BE2C (cell line): ENCODE results near the gene PAMR1.

Experiments used
- DNase-seq: peaks from one replicate; pipeline ENCODE4 v3.0.0-alpha.2; 2020
- H3K27me3 ChIP-seq: fragments of 250-450 bp; sonication (Bioruptor Pico); 2 replicates; pipeline ENCODE4 v1.5.1; 2020; ENCODE audit warnings: mild to moderate bottlenecking
- H3K36me3 ChIP-seq: fragments of 250-450 bp; sonication (Bioruptor Pico); 2 replicates; pipeline ENCODE4 v1.5.1; 2020; ENCODE audit warnings: mild to moderate bottlenecking
- H3K4me1 ChIP-seq: fragments of 250-450 bp; sonication (Bioruptor Pico); 2 replicates; pipeline ENCODE4 v1.5.1; 2020
- H3K4me3 ChIP-seq: 2 replicates; pipeline ENCODE4 v1.5.1; 2011; ENCODE audit warnings: low read depth, low read length
- H3K9me3 ChIP-seq: fragments of 250-450 bp; sonication (Bioruptor Pico); 2 replicates; pipeline ENCODE4 v1.5.1; 2020
- TF ChIP-seq, protein P1 (sequence below): IDR thresholded peaks from 2 replicates; pipeline ENCODE4 v1.5.1; 2012; ENCODE audit warnings: mild to moderate bottlenecking, low read depth, low read length

PAMR1 gene

DNA sequence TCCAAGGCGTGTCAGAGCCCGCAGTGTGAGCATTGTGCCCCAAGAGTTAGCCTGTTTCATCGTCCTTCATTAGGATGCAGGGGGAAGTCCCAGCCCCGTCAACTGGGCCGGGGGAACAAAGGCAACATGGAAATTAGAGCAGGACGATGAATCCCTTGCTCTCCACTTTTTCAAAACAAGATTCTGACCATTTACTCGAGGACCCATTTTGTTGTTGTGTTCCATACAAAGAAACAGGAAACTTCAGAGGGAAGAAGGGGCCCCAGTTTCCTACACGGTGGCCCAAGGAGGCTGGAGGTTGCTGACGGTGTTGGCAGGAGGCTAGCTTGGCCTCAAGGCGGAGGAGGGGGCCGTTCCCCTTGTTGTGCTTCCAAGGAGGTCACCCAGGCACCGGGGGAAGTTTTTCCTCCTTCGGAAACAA lies 62.1 kb downstream of the PAMR1 start:
- TF ChIP-seq, protein P1, sequence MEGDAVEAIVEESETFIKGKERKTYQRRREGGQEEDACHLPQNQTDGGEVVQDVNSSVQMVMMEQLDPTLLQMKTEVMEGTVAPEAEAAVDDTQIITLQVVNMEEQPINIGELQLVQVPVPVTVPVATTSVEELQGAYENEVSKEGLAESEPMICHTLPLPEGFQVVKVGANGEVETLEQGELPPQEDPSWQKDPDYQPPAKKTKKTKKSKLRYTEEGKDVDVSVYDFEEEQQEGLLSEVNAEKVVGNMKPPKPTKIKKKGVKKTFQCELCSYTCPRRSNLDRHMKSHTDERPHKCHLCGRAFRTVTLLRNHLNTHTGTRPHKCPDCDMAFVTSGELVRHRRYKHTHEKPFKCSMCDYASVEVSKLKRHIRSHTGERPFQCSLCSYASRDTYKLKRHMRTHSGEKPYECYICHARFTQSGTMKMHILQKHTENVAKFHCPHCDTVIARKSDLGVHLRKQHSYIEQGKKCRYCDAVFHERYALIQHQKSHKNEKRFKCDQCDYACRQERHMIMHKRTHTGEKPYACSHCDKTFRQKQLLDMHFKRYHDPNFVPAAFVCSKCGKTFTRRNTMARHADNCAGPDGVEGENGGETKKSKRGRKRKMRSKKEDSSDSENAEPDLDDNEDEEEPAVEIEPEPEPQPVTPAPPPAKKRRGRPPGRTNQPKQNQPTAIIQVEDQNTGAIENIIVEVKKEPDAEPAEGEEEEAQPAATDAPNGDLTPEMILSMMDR = no peak
- Histone ChIP-seq H3K4me1 (no peaks in the 10 kb centered on the region), H3K4me3 (no peak overlapping the region), H3K27me3 (no peaks in the 10 kb centered on the region), H3K36me3 (no peaks in the 10 kb centered on the region), H3K9me3 (no peaks in the 10 kb centered on the region)
- no peak for DNase-seq

DNA sequence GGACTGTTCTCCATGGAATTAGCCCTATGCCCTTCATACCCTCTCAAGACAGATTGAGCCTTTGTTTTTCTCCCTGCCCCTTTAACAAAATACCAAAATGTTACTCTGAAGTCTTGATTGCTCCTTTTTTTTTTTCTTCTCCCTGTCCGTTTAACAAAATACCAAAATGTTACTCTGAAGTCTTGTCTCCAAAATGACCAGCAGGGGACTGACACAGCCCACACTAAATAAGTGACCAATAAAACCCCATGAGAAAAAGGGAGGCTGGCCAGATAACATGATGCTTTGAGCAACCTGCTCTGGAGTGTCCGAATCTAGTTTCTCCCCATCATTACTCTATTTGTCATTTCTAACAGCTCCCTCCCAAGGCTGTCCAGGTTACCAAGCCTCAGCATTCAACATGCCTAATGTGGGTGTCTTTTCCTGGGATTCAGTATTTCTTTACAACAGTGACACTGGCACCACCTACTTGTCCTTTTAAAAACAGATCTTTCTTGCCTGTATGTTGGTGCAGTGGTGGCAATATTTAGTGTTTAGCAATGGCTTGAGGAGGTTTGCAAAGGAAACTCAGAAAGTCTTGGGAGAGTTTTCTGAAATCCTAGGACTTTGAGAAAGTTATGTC lies 63.4 kb downstream of the PAMR1 start:
- TF ChIP-seq, protein P1 = no peak
- Histone ChIP-seq H3K4me1 (no peaks in the 10 kb centered on the region), H3K4me3 (no peak overlapping the region), H3K27me3 (no peaks in the 10 kb centered on the region), H3K9me3 (no peaks in the 10 kb centered on the region), H3K36me3 (no peaks in the 10 kb centered on the region)
- no peak for DNase-seq

DNA sequence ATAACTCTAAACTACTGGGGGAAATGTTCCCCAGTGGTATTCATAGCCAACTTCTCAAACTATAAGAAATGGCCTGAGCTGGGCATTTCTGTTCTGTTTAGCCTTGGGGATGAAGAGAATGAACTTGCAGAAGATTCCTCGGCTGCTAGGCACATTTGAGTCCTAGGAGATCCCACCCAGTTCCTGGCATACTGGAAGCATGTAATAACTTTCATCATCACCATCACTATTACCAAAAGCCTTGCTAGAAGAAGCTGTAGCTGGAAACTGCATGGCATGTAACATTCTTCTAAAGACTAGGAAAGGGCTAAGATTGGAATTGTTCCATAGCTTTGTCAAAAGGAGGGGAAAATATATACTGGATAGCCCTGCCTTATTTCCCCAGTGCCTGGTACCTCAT lies 65.9 kb downstream of the PAMR1 start:
- H3K4me1 ChIP-seq = no peaks in the 10 kb centered on the region
- H3K36me3 ChIP-seq = no peaks in the 10 kb centered on the region
- H3K4me3 ChIP-seq = no peak overlapping the region
- no peak for DNase-seq
- no peaks in the 10 kb centered on the region for H3K27me3 ChIP-seq
- no peaks in the 10 kb centered on the region for H3K9me3 ChIP-seq
- TF ChIP-seq, protein P1 = no peak

DNA sequence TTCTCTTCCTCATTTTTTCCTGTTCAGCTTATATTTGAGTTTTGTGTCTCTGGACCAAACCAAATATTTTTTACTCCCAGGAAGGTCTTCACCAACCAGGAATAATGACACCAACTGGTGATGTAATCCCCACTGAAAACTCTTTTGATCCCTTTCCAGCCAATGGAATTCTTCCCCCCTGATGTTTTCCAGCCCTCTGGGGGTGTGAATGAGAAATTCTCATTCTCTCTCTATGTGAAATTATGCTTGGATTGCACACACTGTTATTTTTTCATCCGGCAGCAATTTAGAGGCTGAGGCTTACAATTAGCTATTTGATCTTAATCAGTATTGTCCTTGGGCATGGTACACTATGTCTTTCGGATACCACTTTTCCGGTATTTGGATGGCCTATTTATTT lies 66.6 kb downstream of the PAMR1 start:
- DNase-seq = no peak
- Histone ChIP-seq H3K36me3 (no peaks in the 10 kb centered on the region), H3K4me3 (no peak overlapping the region), H3K4me1 (no peaks in the 10 kb centered on the region), H3K27me3 (no peaks in the 10 kb centered on the region), H3K9me3 (no peaks in the 10 kb centered on the region)
- TF ChIP-seq, protein P1 = no peak

DNA sequence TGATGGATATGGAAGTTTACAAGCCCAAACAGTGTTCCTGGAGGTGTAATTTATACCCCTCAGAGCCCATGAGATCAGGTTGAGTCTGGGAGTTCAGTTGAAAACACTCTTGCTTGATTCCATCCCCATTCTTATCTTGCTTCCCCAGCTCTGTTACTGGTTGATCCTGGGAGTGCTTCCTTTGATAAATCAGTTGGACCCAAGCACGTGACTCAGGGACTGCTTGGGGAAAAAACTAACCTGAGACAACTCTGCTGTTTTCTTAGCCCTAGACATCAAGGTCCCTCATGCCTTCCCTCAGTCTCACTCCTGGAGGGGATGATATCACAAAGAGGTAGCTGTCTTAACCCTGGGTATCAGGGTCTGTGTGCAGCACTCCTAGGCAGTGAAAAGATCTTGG lies 71.1 kb downstream of the PAMR1 start:
- Histone ChIP-seq H3K4me3 (no peak overlapping the region), H3K27me3 (no peaks in the 10 kb centered on the region), H3K4me1 (no peaks in the 10 kb centered on the region), H3K36me3 (no peaks in the 10 kb centered on the region), H3K9me3 (no peaks in the 10 kb centered on the region)
- DNase-seq = no peak
- TF ChIP-seq, protein P1 = no peak

DNA sequence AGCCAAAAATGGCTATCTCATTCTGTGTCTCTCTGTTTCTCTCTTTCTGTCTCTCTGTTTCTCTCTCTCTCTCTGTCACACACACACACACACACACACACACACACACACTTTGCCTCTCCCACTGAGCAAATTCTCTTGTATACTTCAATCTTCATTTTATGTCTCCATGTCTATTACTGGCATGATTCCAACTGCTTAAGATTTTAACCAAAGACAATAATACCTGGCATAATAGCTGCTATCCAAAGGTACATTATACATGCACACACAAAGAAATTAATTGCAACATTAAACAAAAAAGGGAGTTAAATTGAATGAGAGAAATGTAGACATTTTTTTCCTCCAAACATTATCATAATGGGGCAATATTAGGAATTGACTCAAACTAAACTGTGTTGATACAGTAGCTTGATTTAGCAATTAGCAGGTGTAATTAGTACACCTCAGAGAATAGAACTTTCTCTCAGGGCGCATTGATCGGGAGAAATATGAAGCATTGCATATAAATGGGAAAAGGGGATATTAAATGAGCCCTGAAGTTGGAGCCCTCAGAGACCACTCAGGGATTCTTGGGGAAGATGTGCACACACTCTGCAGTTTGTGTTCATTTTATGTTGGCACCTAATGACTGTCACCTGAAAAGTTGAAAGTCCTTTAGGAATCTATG lies 88.7 kb downstream of the PAMR1 start:
- H3K27me3 ChIP-seq = no peaks in the 10 kb centered on the region
- no peak overlapping the region for H3K4me3 ChIP-seq
- no peaks in the 10 kb centered on the region for H3K36me3 ChIP-seq
- H3K4me1 ChIP-seq = no peaks in the 10 kb centered on the region
- TF ChIP-seq, protein P1 = no peak
- no peaks in the 10 kb centered on the region for H3K9me3 ChIP-seq
- DNase-seq = no peak
